T-helper 2 cell treated with Interferon-gamma antibody and Interleukin-4, amounts not matched to agents 100 ng/mL and 5 ng/mL, for 36 hours (primary cell): ENCODE measurements around the gene MEA1. TPM values are rescaled to one million over a fixed set of nuclear protein-coding genes. Genes with fewer than 3 reads are reported as not detected.
"Not testable (repeated sequence)": the region's sequence is repeated elsewhere in the genome, so short reads cannot be mapped to it uniquely, and the experiment has no call there.

Experiments used
- intact Hi-C: fragments of 100-400 bp; cut with micrococcal nuclease; formaldehyde crosslinking; loops from one replicate; pipeline ENCODE4 v1.15.1; 2023
- total RNA-seq: library from RNA; stranded (reverse); gene quantifications from 2 replicates; pipeline ENCODE4 v1.2.3, GENCODE V29; 2022

The MEA1 gene
- total RNA-seq = 63.6 and 65.6 TPM in 2 replicates

DNA sequence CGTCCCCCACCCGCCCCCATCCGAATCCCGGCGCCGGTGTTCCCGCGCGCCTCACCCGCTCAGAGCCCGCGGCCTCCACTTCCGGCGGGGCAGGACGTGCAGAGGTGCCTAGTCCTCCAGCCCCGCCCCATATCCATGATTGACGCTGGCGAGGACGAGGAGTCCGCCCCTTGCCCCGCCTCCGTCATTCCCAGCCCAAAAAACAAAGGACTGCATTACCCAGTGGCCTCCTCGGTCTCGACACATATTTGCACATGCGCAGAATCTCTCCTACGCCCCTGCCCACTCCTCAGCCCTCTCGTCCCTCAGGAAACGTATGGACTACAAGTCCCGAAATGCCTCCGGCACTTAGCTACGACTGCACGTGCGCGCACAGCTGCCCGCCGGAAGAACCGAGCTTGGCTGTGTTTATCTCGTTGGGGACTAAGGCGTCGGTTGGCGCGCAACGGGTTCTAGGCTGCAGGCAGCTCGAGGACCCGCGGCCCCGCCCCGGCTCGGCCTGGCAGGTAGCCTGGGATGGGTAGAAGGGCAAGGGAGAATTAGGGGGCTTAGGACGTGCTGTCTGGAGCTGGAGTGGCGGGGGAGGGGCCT lies at the start of gene MEA1, which contains the start of gene KLHDC3:
Gene MEA1, minus strand, starts transcription at position 104 of the 591 bp plus-strand sequence. CDS start 133 bp downstream, outside the sequence.
Gene KLHDC3, plus strand, starts transcription at position 407 of the 591 bp plus-strand sequence. CDS start 2,944 bp downstream, outside the sequence.
- intact Hi-C loops = loop anchor here (1.0 to 5.0 kb wide), 11 partner anchors 8 to 503 kb away; partner anchors contain the start of genes CNPY3, CUL7, KLC4 and MRPL2

DNA sequence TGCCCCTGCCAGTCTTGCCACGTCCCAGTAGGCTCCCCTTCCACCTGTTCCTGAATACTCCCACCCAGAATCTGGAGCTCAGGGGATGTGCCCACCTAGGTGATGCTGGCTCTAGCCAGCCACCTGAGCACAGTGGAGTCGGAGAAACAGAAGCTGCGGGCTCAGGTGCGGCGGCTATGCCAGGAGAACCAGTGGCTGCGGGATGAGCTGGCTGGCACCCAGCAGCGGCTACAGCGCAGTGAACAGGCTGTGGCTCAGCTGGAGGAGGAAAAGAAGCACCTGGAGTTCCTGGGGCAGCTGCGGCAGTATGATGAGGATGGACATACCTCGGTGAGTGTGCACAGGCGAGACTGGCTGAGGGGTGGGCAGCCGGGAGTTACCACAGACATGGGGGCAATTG lies 49.1 kb upstream of the MEA1 start:
- intact Hi-C loops = no loop called here

DNA sequence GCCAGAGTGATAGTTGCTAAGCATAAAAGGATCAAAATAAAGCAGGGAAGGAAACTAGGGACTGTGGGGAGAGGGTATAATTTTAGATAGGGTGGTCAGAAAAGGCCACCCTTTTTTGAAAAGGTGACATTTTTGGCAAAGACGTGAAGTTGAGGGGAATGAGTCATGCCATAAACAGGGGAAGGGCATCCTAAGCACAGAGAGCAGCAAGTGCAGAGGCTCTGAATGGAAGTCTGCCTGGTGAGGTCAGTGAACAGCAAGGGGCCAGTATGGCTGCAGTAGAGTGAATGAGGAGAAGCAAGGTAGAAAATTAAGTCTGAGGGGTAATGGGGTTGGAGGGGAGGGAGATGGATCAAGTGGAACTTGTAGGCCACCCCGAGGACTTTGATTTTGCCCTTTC lies 48.1 kb upstream of the MEA1 start:
- intact Hi-C loops = no loop called here

DNA sequence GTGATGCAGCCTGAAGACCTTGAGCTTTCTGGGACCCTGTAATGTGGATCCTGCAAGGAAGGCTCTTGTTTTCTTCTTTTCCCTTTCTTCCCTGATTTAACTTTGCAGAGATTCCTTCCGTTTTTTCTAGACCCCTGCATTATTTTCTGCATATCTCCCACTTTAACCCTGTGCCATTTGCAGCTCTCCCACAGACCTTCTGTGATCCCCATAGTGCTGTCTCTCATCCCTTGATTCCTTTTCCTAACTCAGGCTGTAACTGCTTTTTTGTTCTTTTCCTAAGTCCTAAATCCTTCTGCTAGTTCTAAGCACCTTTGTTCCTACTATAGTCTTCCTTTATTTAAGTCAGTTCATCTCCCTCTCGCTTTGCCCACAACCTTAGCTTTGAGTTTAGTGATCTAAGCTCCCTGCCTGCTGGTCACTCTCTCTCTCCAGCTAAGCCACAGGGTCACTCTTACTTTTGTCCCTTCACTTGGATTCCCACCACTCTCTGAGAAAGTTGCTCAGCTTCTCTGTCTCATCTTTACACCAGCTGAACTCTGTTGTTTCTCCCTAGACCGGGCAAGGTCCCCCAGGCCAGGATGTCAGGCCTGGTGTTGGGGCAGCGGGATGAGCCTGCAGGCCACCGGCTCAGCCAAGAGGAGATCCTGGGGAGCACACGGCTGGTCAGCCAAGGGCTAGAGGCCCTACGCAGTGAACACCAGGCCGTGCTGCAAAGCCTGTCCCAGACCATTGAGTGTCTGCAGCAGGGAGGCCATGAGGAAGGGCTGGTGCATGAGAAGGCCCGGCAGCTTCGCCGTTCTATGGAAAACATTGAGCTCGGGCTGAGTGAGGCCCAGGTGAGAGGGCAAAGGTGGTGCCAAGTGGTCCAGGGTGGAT lies 47.2 kb upstream of the MEA1 start:
- intact Hi-C loops = no loop called here

DNA sequence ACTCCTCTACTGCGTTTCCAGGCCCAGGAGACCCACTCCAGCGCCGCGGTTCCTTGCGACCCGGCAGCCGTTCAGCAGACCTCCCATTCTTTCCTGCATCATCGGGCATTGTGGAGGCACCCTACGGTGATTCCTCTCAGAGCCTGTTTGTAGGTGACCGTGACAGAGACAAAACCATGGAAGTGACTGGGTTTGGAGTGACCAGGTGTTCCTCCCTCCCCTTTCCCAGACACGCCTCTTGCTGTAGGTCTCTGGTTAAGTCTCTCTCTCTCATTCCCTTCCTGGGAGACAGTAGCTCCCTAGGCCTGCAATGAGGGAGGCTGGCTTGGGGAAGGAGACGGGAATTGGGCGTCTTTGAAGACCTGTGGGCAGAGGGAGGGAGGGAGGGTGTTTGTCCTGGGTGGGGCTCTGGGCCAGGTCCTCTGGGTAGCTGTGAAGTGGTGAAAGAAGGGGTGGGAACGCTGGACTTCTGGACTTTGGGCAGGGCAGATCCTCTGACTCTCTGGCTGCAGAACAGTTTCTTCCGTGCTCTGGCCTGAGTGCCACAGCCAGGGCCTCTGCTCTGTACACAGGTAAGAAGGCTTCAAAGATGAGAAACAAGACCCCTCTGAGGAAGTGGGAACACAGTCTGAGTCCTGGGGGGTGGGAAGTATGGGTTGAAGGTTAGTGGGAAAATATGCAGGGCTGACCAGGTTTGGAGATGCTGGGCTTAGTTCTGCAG lies 46.4 kb upstream of the MEA1 start:
- intact Hi-C loops = no loop called here

DNA sequence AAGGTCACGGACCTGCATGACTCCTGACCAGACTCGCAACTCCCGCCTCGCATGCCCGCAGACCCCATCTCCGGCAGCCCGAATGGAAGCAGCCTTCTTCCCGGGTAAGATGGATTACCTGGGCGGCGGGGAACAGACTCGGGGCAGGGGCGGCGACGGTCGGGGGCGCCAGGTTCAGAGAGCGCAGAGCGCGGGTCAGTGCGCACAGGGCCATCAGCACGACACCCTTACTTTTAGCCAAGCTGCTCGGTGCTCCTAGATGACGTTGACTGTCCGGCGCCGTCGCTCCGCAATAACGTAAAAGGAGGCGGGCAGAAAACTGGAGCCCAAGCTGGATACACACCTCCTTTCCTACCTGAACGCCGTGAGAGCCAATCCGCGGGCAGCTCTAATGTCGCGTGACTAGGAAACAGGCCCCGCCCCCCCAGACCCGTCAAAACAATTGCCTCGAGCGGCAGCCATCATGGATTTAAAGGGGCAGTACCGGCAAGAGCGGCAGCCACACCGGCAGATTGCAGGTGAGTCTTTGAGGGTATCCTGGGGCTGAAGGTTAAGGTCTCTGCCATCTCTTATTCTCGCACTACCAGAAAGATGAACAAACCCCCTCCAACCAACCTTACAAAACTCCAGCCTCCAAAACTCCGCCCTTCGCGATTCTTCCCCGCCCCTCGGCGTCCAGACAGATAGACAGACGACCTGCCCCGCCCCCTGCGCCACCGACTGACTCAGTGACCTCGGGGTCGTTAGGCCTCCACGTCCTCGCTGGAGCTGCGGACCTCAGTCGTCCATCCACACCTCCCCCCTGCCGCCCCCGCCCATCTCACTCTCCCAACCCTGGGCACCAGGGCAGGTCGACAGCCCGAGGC lies 45.7 kb upstream of the MEA1 start, which contains the start of the genes KLC4 and MRPL2:
Gene KLC4, plus strand, starts transcription at position 464 of the 866 bp plus-strand sequence. CDS start 1,705 bp downstream, outside the sequence.
Gene MRPL2, minus strand, starts transcription at position 267 of the 866 bp plus-strand sequence. Its CDS starts 53 bp downstream, at position 214.
- intact Hi-C loops = loop anchor here (1.0 to 10.0 kb wide), 6 partner anchors 45 to 495 kb away; partner anchors contain the start of genes CNPY3, KLHDC3, LRRC73 and PEX6

DNA sequence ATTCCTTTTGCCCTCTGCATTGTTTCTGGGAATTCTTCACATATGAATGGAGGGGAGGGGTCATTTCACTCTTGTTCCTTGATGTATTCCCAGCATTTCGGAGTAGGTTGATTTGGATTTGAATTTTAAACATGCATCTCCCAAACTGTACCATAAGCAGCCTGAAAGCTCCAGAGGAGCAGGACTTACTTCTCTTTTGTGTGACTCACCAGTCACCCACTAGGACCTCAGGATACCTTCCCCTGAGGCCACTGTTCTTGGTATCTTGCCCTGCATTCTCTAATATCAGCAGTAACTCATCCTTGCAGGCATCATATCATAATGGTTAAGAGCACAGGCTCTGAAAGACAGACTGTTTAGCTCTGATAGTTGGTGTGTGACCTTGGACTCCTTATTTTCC lies 44.8 kb upstream of the MEA1 start:
- intact Hi-C loops = loop anchor here (10.0 kb wide), 2 partner anchors 456 to 494 kb away; partner anchors contain the start of genes LRRC73, POLR1C, UBR2 and YIPF3

DNA sequence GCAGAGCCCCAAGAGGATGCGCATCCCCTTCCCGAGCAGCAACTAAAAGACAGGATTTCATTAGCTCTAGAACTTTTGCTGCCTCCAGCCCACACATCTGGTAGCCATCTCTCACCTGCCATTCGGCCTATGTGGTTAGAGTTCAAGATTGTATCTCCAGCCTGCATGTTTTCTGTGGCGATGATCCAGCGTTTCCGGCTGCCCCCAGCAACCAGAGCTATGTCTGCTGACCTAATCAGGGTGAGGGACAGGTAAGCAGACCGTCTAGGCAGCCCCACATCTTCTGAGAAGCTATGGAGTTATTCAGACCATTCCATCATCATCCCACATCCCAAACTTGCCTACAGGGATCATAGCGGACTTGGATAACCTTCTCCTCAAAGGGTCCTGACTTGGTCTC lies 42.2 kb upstream of the MEA1 start:
- intact Hi-C loops = loop anchor here (10.0 kb wide), 2 partner anchors 459 to 491 kb away; partner anchors contain the start of genes LRRC73, POLR1C, UBR2 and YIPF3

DNA sequence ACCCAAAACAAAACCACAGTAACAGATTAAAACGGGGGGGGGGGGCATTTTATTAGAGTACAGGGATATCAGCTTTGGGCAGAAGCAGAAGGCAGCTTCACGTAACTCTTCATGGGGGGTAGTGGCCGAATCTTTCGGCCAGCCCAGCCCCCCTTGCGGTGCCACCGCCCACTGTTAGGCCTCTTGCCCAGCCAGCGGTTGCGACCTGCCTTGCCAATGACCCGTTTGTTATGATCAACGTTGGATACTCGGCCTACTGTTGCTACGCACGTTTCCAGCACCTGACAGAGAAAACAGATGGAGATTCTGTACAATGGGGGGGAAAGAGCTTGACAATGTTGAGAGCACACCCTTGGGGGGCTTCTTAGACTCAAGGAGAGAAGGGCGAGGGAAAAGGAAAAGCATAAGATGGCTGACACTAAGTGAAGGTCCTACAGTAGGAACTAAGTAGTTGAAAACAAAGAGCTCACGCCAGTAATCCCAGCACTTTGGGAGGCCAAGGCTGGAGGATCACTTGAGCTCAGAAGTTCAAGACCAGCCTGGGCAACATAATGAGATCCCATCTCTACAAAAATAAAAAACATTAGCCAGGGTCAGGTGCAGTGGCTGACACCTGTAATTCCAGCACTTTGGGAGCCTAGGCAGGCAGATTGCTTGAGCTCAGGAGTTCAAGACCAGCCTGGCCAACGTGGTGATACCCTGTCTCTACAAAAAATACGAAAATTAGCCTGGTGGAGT lies 40.6 kb upstream of the MEA1 start:
- intact Hi-C loops = loop anchor here (10.0 kb wide), 2 partner anchors 460 to 490 kb away; partner anchors contain the start of genes LRRC73, POLR1C, UBR2 and YIPF3

DNA sequence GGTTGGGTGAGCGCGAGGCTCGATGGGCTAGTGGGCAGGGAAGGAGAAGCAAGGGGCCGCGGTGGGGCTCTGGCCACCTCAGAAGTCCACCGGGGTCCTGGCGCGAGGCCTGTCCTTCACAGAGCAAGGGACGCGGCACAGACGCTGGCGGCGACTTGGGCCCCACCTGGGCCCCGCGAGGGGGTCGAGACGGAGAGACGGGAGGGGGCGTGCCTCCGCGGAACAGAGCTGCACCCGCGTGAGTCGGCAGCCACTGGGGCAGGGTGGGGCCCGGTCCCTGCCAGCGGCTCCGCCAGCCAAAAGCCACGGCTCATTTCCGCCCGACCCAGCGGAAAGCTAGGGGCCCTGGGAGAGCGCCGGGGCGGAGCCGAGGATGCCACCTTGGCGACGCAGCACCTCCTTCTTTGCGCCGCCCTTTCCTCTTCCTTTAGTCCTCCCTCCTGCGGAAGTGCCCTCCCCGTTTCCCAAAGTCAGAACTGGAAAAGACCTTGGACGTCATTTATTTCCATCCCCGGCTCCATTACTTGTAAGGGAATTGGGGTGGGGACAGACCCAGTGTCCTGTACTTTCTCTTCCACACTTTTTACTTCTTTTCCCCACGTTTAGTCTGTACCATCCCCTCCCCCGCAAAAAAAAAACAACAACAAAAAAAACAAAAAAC lies 39.9 kb upstream of the MEA1 start, which contains the start of gene CUL7:
Gene CUL7, minus strand, starts transcription at position 307 of the 661 bp plus-strand sequence. CDS start 1,063 bp downstream, outside the sequence.
- intact Hi-C loops = loop anchor here (1.0 to 10.0 kb wide), 5 partner anchors 39 to 489 kb away; partner anchors contain the start of genes CNPY3, KLHDC3, LRRC73 and POLR1C

DNA sequence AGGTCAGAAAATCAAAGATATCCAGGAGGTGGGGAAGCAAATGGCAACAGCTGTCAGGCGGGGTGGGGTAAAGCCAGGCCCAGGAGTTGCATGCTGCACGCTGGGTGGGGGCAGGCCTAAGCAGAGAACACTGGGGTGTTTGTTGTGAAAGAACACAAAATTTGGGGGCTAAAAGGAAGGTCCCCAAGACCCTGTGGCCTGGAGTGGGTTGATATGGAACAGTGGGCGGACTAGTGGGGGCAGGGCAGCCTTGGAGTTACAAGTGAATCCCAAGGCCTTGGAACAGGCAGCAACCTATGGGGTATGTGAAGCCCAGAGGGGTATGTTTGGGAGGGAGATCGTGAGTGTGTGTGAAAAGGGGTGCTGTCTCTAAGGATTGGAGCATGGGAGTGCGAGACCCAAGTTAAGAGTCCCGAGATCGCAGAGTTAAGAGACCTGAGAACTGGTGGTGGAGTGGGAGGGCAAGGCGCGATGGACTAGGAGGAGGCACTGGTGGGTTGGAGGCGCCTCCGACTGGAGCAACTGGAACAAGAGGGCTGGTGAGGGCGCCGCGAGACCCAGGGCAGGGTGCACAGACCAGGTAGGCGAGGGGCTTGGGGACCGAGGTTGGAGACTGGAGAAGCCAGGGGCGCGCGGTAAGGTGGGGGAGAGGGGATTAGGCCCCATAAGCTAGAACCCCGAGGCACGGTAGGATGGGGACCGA lies 39.2 kb upstream of the MEA1 start:
- intact Hi-C loops = loop anchor here (1.0 to 10.0 kb wide), 5 partner anchors 39 to 488 kb away; partner anchors contain the start of genes CNPY3, KLHDC3, LRRC73 and POLR1C

DNA sequence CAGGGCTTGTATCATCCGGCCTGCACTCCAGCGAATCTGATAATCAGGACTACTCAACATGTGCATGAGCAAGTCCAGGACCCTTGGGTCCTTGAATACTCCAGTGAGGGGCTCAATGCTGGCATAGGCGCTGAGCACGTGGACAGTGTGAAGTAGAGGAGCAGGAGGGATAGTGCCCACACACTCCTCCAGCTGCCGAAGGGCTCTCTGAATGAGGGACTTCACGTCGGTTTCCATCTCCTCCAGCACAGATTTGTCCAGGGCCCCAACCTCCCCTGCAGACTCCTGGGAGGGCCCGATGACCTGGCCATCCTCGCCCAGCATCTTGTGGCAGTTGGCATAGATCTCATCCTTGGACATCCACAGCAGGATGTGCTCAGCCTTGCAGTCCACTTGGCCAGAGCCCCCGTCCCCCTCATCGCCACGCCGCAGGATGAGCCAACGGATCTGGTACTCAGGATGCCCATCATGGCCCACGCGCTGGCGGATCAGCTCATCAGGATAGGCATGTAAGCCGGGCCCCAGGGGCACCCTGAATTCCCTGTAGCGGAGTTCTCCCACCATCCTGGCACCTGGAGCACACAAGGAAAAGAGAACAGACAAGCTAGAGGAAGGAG lies 38.6 kb upstream of the MEA1 start:
- intact Hi-C loops = loop anchor here (2.0 to 10.0 kb wide), 3 partner anchors 68 to 488 kb away; partner anchors contain the start of genes LRRC73, POLR1C, PPP2R5D and UBR2

DNA sequence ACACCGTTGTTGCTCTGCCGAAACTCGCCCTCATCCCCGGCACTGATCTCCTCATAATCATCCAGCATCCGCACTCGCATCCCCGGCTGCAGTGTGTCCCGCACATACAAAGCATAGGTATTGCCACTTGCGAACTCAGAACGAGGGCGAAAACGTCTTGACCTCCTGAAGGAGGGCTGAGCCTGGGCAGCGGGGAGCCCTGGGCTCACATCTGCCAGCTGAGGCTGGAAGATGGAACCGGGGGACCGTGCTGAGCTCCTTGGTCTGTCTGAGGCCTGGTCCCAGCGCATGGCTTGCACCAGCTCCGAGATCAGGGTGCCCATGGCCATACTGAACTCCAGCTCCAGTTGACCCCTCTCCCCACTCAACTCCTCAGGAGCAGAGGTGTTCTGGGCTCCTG lies 37.2 kb upstream of the MEA1 start:
- intact Hi-C loops = loop anchor here (10.0 kb wide), 2 partner anchors 464 to 486 kb away; partner anchors contain the start of genes LRRC73, POLR1C, UBR2 and YIPF3

DNA sequence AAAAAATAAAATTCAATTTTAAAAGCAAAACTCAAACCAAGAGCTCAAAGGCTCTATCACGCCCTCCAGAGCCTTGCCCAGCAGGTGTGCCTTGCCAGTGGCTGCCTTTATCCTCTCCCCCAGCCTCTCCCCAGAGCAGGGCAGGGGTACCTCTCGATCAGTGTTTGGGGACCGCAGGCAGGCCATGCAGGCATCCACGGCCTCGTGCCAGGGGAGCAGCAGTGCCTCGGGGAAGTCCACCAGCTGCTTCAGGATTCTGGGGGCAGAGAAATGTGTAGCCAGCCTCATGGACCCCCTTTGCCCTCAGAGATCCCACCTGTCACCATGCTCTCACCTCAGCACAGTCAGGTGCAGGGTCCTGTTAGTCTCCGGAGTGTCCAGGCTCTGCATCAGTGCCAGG lies 34.3 kb upstream of the MEA1 start:
- intact Hi-C loops = no loop called here

DNA sequence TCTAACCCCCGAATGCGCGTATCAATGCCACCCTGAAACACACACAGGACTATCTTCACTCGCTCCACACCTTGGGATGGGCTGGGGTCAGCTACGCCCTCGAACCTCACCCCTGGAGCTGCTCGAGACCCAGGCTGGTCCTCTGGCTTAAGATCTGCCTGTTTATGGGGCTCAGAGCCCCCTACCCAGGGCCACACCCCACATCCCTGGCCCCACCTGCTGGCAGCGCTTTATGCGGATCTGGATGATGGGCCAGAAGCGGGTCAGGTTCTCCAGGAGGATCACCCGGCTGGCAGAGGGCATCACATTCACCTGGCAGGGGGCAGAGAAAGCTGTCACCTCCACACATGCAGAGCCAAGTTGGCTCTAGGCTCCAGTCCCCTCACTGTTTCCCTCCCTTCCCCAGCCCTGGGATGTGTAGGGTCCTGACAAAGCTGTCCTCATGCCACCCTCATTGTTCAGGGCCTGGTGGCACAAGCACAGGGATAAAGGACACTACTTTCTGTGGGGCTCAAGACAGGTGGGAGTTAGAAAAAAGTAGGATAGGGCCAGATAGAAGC lies 31.7 kb upstream of the MEA1 start:
- intact Hi-C loops = no loop called here

DNA sequence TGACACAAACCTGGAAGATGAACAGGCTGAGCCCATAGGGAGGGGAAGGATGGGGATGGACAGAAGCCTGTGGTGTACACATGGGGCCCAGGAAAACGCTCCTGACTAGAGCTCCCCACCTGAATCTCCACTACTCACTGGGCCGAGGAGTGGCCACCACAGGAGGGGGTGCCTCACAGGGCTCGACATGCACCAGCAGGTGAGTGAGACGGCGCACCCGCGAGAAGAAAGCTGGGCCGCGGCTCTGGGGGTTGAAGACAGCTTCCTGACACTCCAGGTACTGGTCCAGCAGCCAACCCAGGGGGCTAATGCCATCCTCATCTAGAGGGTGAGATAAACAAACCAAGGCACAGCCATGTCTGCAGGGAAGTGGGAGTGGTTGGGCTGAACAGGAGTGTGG lies 29.6 kb upstream of the MEA1 start:
- intact Hi-C loops = no loop called here

DNA sequence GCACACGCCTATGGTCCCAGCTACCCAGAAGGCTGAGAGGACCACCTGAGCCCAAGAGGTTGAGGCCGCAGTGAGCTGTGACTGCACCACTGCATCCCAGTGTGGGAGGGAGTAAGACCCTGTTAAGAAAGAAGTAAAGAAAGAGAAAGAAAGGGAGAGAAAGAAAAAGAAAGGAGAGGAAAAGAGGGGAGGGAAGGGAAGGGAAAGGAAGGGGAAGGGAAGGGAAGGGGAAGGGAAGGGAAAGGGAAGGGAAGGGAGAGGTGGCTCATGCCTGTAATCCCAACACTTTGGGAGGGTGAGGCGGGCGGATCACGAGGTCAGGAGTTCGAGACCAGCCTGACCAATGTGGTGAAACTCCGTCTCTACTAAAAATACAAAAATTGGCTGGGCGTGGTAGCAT lies 27.7 kb upstream of the MEA1 start:
- intact Hi-C loops = not testable (repeated sequence)
